ENCODE data around the gene MYO1C.
"Not testable (repeated sequence)": the region's sequence is repeated elsewhere in the genome, so short reads cannot be mapped to it uniquely, and the experiment has no call there.

The MYO1C gene

DNA sequence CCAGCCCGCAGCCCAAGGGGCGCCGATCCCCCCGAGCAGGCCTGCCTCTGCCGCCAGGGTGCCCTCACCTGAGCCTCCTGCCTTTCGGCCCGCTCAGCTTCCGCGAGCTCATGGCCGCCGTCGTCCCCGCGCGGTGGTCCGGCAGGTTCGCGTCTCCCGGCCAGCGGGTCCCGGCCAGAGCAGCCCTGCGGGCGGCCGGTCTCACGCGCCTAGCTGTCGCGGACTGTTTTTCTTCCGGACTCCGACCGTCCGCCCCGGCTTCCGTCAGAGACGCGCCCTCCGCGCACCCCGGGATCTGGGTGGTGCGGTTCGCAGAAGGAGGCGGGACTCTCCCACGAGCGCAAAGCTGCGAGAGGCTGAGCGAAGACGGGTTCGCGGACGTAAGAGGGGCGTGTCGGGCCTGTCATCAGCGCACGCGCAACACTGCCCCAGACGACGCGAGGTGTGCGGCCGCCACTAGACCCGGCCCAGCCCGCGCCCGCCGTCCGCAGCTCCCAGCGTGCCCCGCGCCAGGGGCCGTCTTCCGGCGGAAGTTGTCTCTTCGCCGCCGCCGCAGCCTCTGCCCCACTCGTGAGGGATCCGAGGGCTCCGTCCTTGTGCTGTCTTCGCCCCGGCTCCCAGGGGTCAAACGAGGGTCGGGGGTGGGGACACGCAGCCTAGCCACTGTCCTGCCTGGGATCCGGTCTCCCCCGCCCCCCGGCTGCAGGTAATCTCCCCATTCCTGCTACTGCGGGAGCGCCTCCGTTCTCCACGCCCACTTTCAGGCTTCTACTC is 24.1 kb upstream of the MYO1C start, which contains the start of gene INPP5K:
TSS of gene INPP5K (minus strand) at position 225 of the 774 bp plus-strand sequence. CDS start at position 112, 113 bp downstream.
- Histone ChIP-seq H3K9ac (ENCODE audit: low read depth, low read length) (peak within 1 kb of the TSS; percentile 77), H3K9me3 (ENCODE audit: control insufficient read depth, insufficient read depth, low read length) (no peaks in the 10 kb centered on the region), H3K36me3 (ENCODE audit: insufficient read depth, low read length) (peaks cover 4% of the 10 kb centered on the region; the same call in 1 of the 2 replicates), H3K4me1 (ENCODE audit: insufficient read depth, low read length) (peaks cover 5% of the 10 kb centered on the region; the same call in 1 of the 2 replicates)

DNA sequence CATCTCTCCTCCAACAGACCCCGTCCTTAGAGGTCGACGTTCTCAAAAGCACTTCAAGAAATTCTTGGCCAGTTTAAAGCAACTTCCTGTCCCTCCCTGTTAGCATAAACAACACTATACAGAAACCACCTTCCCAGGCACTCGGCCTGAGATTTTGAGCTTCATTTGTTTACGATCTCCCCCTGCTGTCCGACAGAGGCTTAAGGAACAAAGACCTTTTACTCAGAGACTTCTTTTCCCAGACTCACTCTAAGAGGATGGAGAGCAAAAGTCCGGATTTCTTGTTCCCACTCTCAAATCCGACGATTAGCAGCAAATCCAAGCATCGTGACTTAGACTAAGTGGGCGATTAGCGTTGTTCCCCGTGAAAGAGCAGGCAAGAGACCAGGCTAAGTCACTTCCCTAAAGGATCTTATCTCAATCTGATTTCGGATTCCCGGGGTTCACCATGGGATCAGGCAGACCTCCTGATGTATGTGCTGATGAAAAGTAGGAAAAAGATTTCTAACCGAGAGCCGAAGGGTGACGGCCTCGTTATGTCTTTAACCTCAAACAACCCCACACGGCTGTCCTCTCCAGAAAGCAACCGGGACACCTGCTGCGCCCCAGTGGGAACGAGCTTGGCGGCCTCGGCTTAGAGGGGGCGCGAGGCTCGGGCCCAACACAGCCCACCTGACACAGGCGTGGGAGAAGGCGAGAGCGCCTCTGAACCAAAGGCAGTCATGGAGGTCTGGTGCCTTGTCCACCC is 23.3 kb upstream of the MYO1C start:
- Histone ChIP-seq H3K9me3 (ENCODE audit: control insufficient read depth, insufficient read depth, low read length) (no peaks in the 10 kb centered on the region), H3K4me1 (ENCODE audit: insufficient read depth, low read length) (peaks cover 5% of the 10 kb centered on the region; the same call in 1 of the 2 replicates), H3K9ac (ENCODE audit: low read depth, low read length) (peak overlapping the region; percentile 77), H3K36me3 (ENCODE audit: insufficient read depth, low read length) (peaks cover 4% of the 10 kb centered on the region; the same call in 1 of the 2 replicates)

GRCh38 chr17:1512351-1512750 is 19.9 kb upstream of the MYO1C start:
- H3K4me1 ChIP-seq (ENCODE audit: insufficient read depth, low read length), result peaks cover 5% of the 10 kb centered on the region; the same call in 1 of the 2 replicates
- H3K9ac ChIP-seq (ENCODE audit: low read depth, low read length), result no peak overlapping the region
- no peaks in the 10 kb centered on the region; the same call in 1 of the 2 replicates for H3K36me3 ChIP-seq (ENCODE audit: insufficient read depth, low read length)
- H3K9me3 ChIP-seq (ENCODE audit: control insufficient read depth, insufficient read depth, low read length), result no peaks in the 10 kb centered on the region

GRCh38 chr17:1511756-1512321 is 19.4 kb upstream of the MYO1C start:
- H3K9me3 ChIP-seq (ENCODE audit: control insufficient read depth, insufficient read depth, low read length), result no peaks in the 10 kb centered on the region
- H3K4me1 ChIP-seq (ENCODE audit: insufficient read depth, low read length), result peaks cover 5% of the 10 kb centered on the region; the same call in 1 of the 2 replicates
- no peaks in the 10 kb centered on the region; the same call in 1 of the 2 replicates for H3K36me3 ChIP-seq (ENCODE audit: insufficient read depth, low read length)
- H3K9ac ChIP-seq (ENCODE audit: low read depth, low read length), result no peak overlapping the region

DNA sequence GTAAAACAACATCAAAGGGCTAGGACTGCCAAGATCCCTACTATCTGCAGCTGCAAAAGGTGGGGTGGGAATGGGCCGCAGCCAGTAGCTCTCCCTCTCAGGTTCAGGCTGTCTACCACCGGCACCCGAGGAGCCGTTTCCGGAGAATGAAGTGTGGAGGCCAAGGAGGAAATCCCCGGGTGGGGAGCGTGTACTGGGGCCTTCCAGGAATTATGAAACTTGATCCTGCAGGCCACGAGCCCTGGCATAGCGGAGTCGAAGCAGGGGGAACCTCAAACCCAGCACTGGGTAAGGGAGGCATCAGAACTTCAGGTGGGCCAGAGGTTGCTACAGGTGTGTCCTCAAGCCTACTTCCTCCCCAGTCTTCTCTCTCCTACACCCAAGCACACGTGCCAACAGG is 18.8 kb upstream of the MYO1C start:
- Histone ChIP-seq H3K4me1 (ENCODE audit: insufficient read depth, low read length) (peaks cover 5% of the 10 kb centered on the region; the same call in 1 of the 2 replicates), H3K9me3 (ENCODE audit: control insufficient read depth, insufficient read depth, low read length) (no peaks in the 10 kb centered on the region), H3K9ac (ENCODE audit: low read depth, low read length) (no peak overlapping the region), H3K36me3 (ENCODE audit: insufficient read depth, low read length) (no peaks in the 10 kb centered on the region; the same call in 1 of the 2 replicates)

- Histone ChIP-seq H3K9ac (ENCODE audit: low read depth, low read length) (no peak overlapping the region), H3K36me3 (ENCODE audit: insufficient read depth, low read length) (no peaks in the 10 kb centered on the region; the same call in 1 of the 2 replicates)
These were observed 16.9 kb upstream of the MYO1C start for GRCh38 chr17:1509290-1509881.

GRCh38 chr17:1508709-1509108 is 16.2 kb upstream of the MYO1C start:
- H3K9me3 ChIP-seq (ENCODE audit: control insufficient read depth, insufficient read depth, low read length); H3K9ac ChIP-seq (ENCODE audit: low read depth, low read length); H3K4me1 ChIP-seq (ENCODE audit: insufficient read depth, low read length); H3K36me3 ChIP-seq (ENCODE audit: insufficient read depth, low read length): not testable (repeated sequence)

More at GRCh38 chr17:1509290-1509881, 16.9 kb upstream of the MYO1C start:
- no peaks in the 10 kb centered on the region for H3K4me1 ChIP-seq (ENCODE audit: insufficient read depth, low read length)
- H3K9me3 ChIP-seq (ENCODE audit: control insufficient read depth, insufficient read depth, low read length), result no peaks in the 10 kb centered on the region

GRCh38 chr17:1506649-1507267 is 14.3 kb upstream of the MYO1C start:
- Histone ChIP-seq H3K9ac (ENCODE audit: low read depth, low read length) (no peak overlapping the region), H3K36me3 (ENCODE audit: insufficient read depth, low read length) (no peaks in the 10 kb centered on the region; the same call in 1 of the 2 replicates), H3K4me1 (ENCODE audit: insufficient read depth, low read length) (no peaks in the 10 kb centered on the region)

GRCh38 chr17:1505586-1505985 is 13.1 kb upstream of the MYO1C start:
- Histone ChIP-seq H3K9ac (ENCODE audit: low read depth, low read length) (no peak overlapping the region), H3K36me3 (ENCODE audit: insufficient read depth, low read length) (no peaks in the 10 kb centered on the region; the same call in 1 of the 2 replicates), H3K4me1 (ENCODE audit: insufficient read depth, low read length) (no peaks in the 10 kb centered on the region), H3K9me3 (ENCODE audit: control insufficient read depth, insufficient read depth, low read length) (no peaks in the 10 kb centered on the region)

More at GRCh38 chr17:1506649-1507267, 14.3 kb upstream of the MYO1C start:
- H3K9me3 ChIP-seq (ENCODE audit: control insufficient read depth, insufficient read depth, low read length), result no peaks in the 10 kb centered on the region

DNA sequence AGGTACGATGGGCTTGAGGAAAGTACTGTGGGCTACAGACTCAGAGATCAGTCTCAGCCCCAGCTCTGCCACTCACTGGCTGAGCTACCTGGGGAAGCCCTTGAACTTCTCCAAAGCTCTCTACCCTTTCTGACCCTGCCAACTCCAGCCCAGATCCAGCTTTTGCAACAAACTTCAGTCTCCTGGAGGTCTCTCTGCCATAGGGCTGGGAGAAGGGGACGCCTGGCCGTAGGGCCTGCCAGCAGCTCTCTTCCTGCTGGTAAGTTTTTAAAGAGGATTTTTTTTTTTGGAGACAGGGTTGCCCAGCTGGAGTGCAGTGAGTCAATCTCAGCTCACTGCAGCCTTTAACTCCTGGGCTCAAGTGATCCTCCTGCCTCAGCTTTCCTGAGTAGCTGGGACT is 12.4 kb upstream of the MYO1C start:
- H3K9me3 ChIP-seq (ENCODE audit: control insufficient read depth, insufficient read depth, low read length), result no peaks in the 10 kb centered on the region
- H3K4me1 ChIP-seq (ENCODE audit: insufficient read depth, low read length), result no peaks in the 10 kb centered on the region
- H3K36me3 ChIP-seq (ENCODE audit: insufficient read depth, low read length), result no peaks in the 10 kb centered on the region; the same call in 1 of the 2 replicates
- no peak overlapping the region for H3K9ac ChIP-seq (ENCODE audit: low read depth, low read length)

- no peaks in the 10 kb centered on the region for H3K4me1 ChIP-seq (ENCODE audit: insufficient read depth, low read length)
- H3K36me3 ChIP-seq (ENCODE audit: insufficient read depth, low read length), result no peaks in the 10 kb centered on the region; the same call in 1 of the 2 replicates
- no peak overlapping the region for H3K9ac ChIP-seq (ENCODE audit: low read depth, low read length)
- H3K9me3 ChIP-seq (ENCODE audit: control insufficient read depth, insufficient read depth, low read length), result no peaks in the 10 kb centered on the region
These were observed 11.2 kb upstream of the MYO1C start for GRCh38 chr17:1503699-1504098.

DNA sequence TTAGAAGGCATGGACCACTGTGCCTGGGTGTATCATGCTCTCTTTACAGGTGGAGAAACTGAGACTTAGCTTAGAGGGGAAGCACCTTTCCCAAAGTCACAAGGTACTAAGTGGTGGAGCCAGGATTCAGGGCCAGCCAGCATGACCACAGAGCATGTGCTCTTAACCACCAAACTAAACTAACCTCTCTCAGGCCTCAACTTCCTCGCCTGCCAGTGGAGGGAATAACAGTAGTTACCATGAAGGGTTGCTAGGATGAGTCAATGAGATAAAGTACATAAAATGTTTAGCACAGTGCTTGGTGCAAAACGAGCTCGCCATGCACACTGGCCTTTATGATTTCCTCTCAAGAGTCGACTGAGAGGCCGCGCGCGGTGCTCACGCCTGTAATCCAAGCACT is 6.4 kb upstream of the MYO1C start:
- H3K4me1 ChIP-seq (ENCODE audit: insufficient read depth, low read length), result no peaks in the 10 kb centered on the region
- H3K36me3 ChIP-seq (ENCODE audit: insufficient read depth, low read length), result no peaks in the 10 kb centered on the region; the same call in 1 of the 2 replicates
- H3K9me3 ChIP-seq (ENCODE audit: control insufficient read depth, insufficient read depth, low read length), result no peaks in the 10 kb centered on the region
- H3K9ac ChIP-seq (ENCODE audit: low read depth, low read length), result no peak overlapping the region

DNA sequence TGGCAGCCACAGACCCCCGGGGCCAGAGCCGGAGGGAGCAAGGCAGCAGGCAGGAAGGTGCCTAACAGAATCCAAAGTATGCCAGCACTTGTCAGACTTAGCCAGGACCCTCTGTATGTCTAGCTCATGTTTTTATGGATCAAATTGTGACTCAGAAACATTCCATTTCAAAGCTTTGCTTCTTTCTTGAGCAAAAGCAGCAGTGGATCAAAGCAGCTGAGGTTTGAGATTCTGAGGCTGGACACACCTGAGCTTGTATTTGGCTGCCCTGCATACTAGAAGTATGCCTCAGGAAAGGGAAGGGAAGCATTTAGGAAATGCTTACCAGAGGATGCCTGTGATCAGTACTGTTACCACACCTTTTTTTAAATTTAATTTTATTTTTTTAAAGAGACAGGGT is 5.7 kb upstream of the MYO1C start:
- Histone ChIP-seq H3K9me3 (ENCODE audit: control insufficient read depth, insufficient read depth, low read length) (no peaks in the 10 kb centered on the region), H3K9ac (ENCODE audit: low read depth, low read length) (no peak overlapping the region), H3K36me3 (ENCODE audit: insufficient read depth, low read length) (no peaks in the 10 kb centered on the region; the same call in 1 of the 2 replicates), H3K4me1 (ENCODE audit: insufficient read depth, low read length) (peaks cover 4% of the 10 kb centered on the region; the same call in 1 of the 2 replicates)

Measured in ES-I3 (cell line).